ENCODE data around the gene CPEB2.

The CPEB2 gene

DNA sequence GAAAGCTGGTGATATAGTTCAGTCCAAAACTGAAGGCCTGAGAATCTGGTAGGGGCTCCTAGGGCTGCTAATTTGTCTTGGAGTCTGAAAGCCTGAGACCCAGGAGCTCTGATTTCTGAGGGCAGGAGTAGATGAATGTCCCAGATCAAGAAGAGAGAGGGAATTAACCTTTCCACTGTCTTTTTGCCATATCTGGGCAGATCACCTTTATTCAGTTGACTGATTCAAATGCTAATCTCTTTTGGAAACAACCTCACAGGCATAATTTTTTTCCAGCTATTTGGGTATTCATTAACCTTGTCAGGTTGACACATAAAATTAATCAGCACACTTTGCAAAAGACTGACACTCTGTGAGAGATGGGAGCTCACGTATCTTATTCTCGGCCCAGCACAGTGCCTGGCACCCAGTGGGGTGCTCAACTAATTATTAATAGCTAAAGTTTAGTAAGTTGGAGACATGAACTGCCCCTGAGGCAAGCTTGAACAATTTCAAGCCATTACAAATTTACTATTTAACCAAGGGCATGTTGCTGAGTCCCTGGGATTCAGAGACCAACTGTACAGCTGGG, 114.3 kb downstream of the CPEB2 start:
- no peak for ATAC-seq
- TF ChIP-seq, protein P1, sequence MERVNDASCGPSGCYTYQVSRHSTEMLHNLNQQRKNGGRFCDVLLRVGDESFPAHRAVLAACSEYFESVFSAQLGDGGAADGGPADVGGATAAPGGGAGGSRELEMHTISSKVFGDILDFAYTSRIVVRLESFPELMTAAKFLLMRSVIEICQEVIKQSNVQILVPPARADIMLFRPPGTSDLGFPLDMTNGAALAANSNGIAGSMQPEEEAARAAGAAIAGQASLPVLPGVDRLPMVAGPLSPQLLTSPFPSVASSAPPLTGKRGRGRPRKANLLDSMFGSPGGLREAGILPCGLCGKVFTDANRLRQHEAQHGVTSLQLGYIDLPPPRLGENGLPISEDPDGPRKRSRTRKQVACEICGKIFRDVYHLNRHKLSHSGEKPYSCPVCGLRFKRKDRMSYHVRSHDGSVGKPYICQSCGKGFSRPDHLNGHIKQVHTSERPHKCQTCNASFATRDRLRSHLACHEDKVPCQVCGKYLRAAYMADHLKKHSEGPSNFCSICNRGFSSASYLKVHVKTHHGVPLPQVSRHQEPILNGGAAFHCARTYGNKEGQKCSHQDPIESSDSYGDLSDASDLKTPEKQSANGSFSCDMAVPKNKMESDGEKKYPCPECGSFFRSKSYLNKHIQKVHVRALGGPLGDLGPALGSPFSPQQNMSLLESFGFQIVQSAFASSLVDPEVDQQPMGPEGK (CRISPR knock-in tag; IDR thresholded peaks at IDR 0.05; ENCODE audit: borderline replicate concordance): no peak
- TF ChIP-seq, protein P2, sequence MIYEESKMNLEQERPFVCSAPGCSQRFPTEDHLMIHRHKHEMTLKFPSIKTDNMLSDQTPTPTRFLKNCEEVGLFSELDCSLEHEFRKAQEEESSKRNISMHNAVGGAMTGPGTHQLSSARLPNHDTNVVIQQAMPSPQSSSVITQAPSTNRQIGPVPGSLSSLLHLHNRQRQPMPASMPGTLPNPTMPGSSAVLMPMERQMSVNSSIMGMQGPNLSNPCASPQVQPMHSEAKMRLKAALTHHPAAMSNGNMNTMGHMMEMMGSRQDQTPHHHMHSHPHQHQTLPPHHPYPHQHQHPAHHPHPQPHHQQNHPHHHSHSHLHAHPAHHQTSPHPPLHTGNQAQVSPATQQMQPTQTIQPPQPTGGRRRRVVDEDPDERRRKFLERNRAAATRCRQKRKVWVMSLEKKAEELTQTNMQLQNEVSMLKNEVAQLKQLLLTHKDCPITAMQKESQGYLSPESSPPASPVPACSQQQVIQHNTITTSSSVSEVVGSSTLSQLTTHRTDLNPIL (CRISPR knock-in tag; IDR thresholded peaks at IDR 0.05; ENCODE audit: low read depth): no peak
- TF ChIP-seq ARNTL (CRISPR knock-in tag; IDR thresholded peaks at IDR 0.05; ENCODE audit: borderline replicate concordance, low read depth) (no peak), ZC3H10 (CRISPR knock-in tag; IDR thresholded peaks at IDR 0.05) (no peak), GLIS3 (CRISPR knock-in tag; IDR thresholded peaks at IDR 0.05) (no peak), TCF4 (CRISPR knock-in tag; IDR thresholded peaks at IDR 0.05; ENCODE audit: borderline replicate concordance) (no peak), ZNF565 (CRISPR knock-in tag; conservative IDR thresholded peaks at IDR 0.05; ENCODE audit: low read depth) (no peak), TOX (CRISPR knock-in tag; IDR thresholded peaks at IDR 0.05; ENCODE audit: borderline replicate concordance) (no peak)

DNA sequence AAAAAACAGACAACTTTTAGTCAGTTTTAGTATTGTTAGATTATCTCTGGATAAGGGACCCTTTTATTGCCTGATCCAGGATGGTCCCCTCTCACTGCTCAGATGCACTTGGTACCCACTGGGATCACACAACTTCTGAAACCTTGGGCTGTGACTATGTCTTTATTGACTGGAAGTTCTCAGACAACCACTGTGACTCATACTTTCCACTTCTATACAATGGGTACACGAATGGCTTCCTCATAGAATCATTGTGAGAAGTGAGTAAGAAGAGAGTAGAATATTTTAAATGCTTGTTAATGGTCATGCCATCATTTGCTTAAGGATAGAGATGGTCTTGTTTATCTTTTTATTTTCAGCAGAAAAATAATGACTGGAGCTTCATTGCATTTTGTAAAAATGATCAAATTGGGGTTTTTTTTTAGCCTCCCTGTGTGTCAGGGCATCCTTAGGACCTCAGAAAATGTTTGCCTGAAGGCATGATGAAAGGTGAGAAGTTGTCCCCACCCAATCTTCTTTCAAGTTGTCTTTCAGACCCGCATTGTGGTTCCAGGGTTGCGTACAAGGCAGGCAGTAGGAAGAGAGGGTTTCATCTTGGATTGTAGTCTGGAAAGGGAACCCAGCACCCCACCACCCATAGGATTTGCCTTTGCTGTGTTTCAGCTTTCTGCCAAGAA, 115.1 kb downstream of the CPEB2 start:
- TF ChIP-seq, protein P3, sequence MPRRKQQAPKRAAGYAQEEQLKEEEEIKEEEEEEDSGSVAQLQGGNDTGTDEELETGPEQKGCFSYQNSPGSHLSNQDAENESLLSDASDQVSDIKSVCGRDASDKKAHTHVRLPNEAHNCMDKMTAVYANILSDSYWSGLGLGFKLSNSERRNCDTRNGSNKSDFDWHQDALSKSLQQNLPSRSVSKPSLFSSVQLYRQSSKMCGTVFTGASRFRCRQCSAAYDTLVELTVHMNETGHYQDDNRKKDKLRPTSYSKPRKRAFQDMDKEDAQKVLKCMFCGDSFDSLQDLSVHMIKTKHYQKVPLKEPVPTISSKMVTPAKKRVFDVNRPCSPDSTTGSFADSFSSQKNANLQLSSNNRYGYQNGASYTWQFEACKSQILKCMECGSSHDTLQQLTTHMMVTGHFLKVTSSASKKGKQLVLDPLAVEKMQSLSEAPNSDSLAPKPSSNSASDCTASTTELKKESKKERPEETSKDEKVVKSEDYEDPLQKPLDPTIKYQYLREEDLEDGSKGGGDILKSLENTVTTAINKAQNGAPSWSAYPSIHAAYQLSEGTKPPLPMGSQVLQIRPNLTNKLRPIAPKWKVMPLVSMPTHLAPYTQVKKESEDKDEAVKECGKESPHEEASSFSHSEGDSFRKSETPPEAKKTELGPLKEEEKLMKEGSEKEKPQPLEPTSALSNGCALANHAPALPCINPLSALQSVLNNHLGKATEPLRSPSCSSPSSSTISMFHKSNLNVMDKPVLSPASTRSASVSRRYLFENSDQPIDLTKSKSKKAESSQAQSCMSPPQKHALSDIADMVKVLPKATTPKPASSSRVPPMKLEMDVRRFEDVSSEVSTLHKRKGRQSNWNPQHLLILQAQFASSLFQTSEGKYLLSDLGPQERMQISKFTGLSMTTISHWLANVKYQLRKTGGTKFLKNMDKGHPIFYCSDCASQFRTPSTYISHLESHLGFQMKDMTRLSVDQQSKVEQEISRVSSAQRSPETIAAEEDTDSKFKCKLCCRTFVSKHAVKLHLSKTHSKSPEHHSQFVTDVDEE (CRISPR knock-in tag; IDR thresholded peaks at IDR 0.05): no peak
- ATAC-seq: no peak

DNA sequence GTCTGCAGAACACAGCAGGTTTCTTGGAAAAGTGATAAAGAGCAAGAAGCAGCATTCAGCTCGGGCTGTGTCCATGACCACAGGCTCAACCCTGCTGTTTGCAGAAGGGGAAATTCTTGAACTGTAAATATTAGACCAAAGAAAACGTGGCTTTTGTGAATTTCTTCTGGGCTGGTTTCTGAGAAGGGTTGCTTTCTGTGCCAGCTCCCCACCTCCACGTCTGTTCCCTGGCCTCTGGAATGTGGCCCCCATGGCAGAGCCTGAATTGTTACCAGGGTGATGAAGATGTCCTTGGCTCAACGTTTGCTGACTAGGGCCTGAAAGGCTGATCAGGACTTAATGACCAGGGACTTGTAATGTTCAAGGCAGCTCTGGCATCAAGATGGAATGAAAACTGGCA, 116.0 kb downstream of the CPEB2 start:
- ATAC-seq: no peak
- TF ChIP-seq, protein P4, sequence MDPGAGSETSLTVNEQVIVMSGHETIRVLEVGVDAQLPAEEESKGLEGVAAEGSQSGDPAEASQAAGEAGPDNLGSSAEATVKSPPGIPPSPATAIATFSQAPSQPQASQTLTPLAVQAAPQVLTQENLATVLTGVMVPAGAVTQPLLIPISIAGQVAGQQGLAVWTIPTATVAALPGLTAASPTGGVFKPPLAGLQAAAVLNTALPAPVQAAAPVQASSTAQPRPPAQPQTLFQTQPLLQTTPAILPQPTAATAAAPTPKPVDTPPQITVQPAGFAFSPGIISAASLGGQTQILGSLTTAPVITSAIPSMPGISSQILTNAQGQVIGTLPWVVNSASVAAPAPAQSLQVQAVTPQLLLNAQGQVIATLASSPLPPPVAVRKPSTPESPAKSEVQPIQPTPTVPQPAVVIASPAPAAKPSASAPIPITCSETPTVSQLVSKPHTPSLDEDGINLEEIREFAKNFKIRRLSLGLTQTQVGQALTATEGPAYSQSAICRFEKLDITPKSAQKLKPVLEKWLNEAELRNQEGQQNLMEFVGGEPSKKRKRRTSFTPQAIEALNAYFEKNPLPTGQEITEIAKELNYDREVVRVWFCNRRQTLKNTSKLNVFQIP (CRISPR knock-in tag; IDR thresholded peaks at IDR 0.05; ENCODE audit: borderline replicate concordance, low read depth): no peak
- no peak for TF ChIP-seq ESRRG (CRISPR knock-in tag; IDR thresholded peaks at IDR 0.05)
- TF ChIP-seq BACH2 (CRISPR knock-in tag; IDR thresholded peaks at IDR 0.05; ENCODE audit: borderline replicate concordance): no peak
- no peak for TF ChIP-seq OSR1 (CRISPR knock-in tag; IDR thresholded peaks at IDR 0.05)
- TF ChIP-seq, protein P3 (CRISPR knock-in tag; IDR thresholded peaks at IDR 0.05): no peak
- no peak for TF ChIP-seq GLIS3 (CRISPR knock-in tag; IDR thresholded peaks at IDR 0.05)
- TF ChIP-seq ZNF70 (CRISPR knock-in tag; IDR thresholded peaks at IDR 0.05): no peak

All from SK-N-SH treated with all-trans-retinoic acid at 6 μM for 48 hours (cell line).